ENCODE measurements around the gene HTR3A. TPM values are rescaled to one million over a fixed set of nuclear protein-coding genes. Genes with fewer than 3 reads are reported as not detected.

The HTR3A gene
- total and polyA plus RNA-seq, 2 of the 13 experiments (the other 11 are each of a cell fraction or from before 2014, with no cell fraction given), result not detected

GRCh38 chr11:113989916-113990315 lies 15.0 kb downstream of the HTR3A start (continued):
- TF ChIP-seq PAXIP1 (CRISPR knock-in tag; conservative IDR thresholded peaks at IDR 0.05), result no peak
- no peak for TF ChIP-seq MZF1 (CRISPR knock-in tag; IDR thresholded peaks at IDR 0.05; ENCODE audit: borderline replicate concordance)
- no peak for TF ChIP-seq EEA1 (CRISPR knock-in tag; IDR thresholded peaks at IDR 0.05; ENCODE audit: borderline replicate concordance)
- no peak for TF ChIP-seq ZFP36L2 (CRISPR knock-in tag; IDR thresholded peaks at IDR 0.05)
- TF ChIP-seq ZMYM4 (CRISPR knock-in tag; IDR thresholded peaks at IDR 0.05), result no peak

- H3K9me3 ChIP-seq (ENCODE audit: low read length), result no peaks in the 10 kb centered on the region
- DNase-seq (ENCODE audit: low spot score) (peak; percentile 6), FAIRE-seq (no peak), ATAC-seq (no peak)
- in situ Hi-C loops (cut with HindIII; ENCODE audit: extremely low pct_ligation_motif_present, low pct_unique_long_range_greater_than_20kb), result loop anchor here (5.0 kb wide), 1 partner anchor 271 kb away; no protein-coding TSS in a partner anchor
- no peak overlapping the region for H3K4me2 ChIP-seq (ENCODE audit: low read depth, low read length)
- H3K27me3 ChIP-seq (ENCODE audit: control insufficient read depth in 1 of 2, insufficient read depth in 2 of 2, low read length in 2 of 2), result peaks cover under 1 to 2% of the 10 kb centered on the region in 2 experiments; a peak in 3 of 5 replicates
- no peak overlapping the region for H3K9ac ChIP-seq (ENCODE audit: insufficient read depth, low read depth, low read length)
- no peaks in the 10 kb centered on the region for H3K4me1 ChIP-seq (ENCODE audit: insufficient read depth, low read length)
- CTCF ChIA-PET (ENCODE audit: low intra/inter-chr PET ratio, low total read pairs), result interaction anchor here (1.2 kb wide), 1 partner anchor 270 kb away, joined by 3 read pairs; no protein-coding TSS in a partner anchor
- H4K20me1 ChIP-seq (ENCODE audit: insufficient read depth, low read length), result no peaks in the 10 kb centered on the region
- no peaks in the 10 kb centered on the region for H3K79me2 ChIP-seq (ENCODE audit: insufficient read depth, low read length)
- 12% methylated on average over 3 of the region's 4 CpGs for WGBS (ENCODE audit: low lambda C conversion rate)
- no TSS peak for BruUV-seq (replicated peaks)
- H3K27ac ChIP-seq (ENCODE audit: extremely low read length, insufficient read depth, low read length), result no peak overlapping the region
- no peaks in the 10 kb centered on the region for H3K36me3 ChIP-seq (replicated peaks in 1 of 2; ENCODE audit: control insufficient read depth in 1 of 2, insufficient read depth in 2 of 2, low read length in 2 of 2)
- no peak overlapping the region for H3K4me3 ChIP-seq (replicated peaks in 1 of 3; ENCODE audit: insufficient read depth in 1 of 3, low read depth in 2 of 3, low read length in 3 of 3)
- no peak overlapping the region for H2AFZ ChIP-seq (ENCODE audit: low read length)
- POLR2A ChIA-PET, result interaction anchor here (1.5 kb wide), 1 partner anchor 270 kb away, joined by 3 read pairs; no protein-coding TSS in a partner anchor
- intact Hi-C loops (cut with micrococcal nuclease; ENCODE audit: unreplicated experiment), result no loop called here
- TF ChIP-seq ZNF543 (CRISPR knock-in tag; IDR thresholded peaks at IDR 0.05), result no peak
- no peak for TF ChIP-seq ZNF646 (CRISPR knock-in tag; IDR thresholded peaks at IDR 0.05)
- peak; percentile 96 for TF ChIP-seq MIER2 (CRISPR knock-in tag; IDR thresholded peaks at IDR 0.05)
- peak; percentile 31; the same call in 1 of the 2 replicates for TF ChIP-seq WIZ (CRISPR knock-in tag; IDR thresholded peaks at IDR 0.05)
- TF ChIP-seq EHMT2 (IDR thresholded peaks at IDR 0.05; ENCODE audit: borderline replicate concordance, low read depth, low read length), result peak; percentile 94
Measured at GRCh38 chr11:113991170-113991569, 16.3 kb downstream of the HTR3A start.

Data from HepG2 (cell line).